Activated CD8-positive, alpha-beta T cell treated with anti-CD3 and anti-CD28 coated beads, Interleukin-2, amount 10 ng/mL, durations not matched to agents 7 days and 5 days (primary cell): ENCODE results near the gene YJU2. TPM values are rescaled to one million over a fixed set of nuclear protein-coding genes. Genes with fewer than 3 reads are reported as not detected.
"Not testable (repeated sequence)": the region's sequence is repeated elsewhere in the genome, so short reads cannot be mapped to it uniquely, and the experiment has no call there.

Experiments
- ATAC-seq: fragments of 150-1000 bp; cut with Tn5 transposase; one replicate; pipeline ENCODE4 v1.10.0; 2021; ENCODE audit warnings: moderate library complexity
- CTCF ChIA-PET: fragments of 350-600 bp; sonication (Branson Sonifier 250); formaldehyde crosslinking; loops from one replicate; lab custom pipeline; 2021; ENCODE audit warnings: antibody characterized with exemption; lab: Charles Lee
- POLR2A ChIA-PET: fragments of 350-600 bp; sonication (Branson Sonifier 250); formaldehyde crosslinking; loops from one replicate; lab custom pipeline; 2021; ENCODE audit warnings: antibody characterized with exemption; lab: Charles Lee
- DNase-seq: peaks from one replicate; pipeline ENCODE4 v3.0.0-alpha.2; 2020
- H3K27ac Mint-ChIP-seq: one replicate; pipeline ENCODE4 v1.8.0; 2021; ENCODE audit warnings: mild to moderate bottlenecking, mixed read lengths
- H3K27me3 Mint-ChIP-seq: one replicate; pipeline ENCODE4 v1.8.0; 2021; ENCODE audit warnings: low read depth, mixed read lengths
- H3K36me3 Mint-ChIP-seq: one replicate; pipeline ENCODE4 v1.8.0; 2021; ENCODE audit warnings: low read depth, mixed read lengths
- H3K4me1 Mint-ChIP-seq: one replicate; pipeline ENCODE4 v1.8.0; 2021; ENCODE audit warnings: low read depth, mixed read lengths
- H3K4me3 Mint-ChIP-seq: one replicate; pipeline ENCODE4 v1.8.0; 2021; ENCODE audit warnings: mild to moderate bottlenecking, mixed read lengths
- H3K9me3 Mint-ChIP-seq: one replicate; pipeline ENCODE4 v1.8.0; 2022; ENCODE audit warnings: mixed read lengths; ENCODE audit not compliant: insufficient read depth
- total RNA-seq, 2 experiments: library from RNA; stranded (reverse); gene quantifications; one replicate each; pipeline ENCODE4 v1.2.3, GENCODE V29; 2021

YJU2 gene
- total RNA-seq, 2 experiments from 2014 or later: 24.8 to 26.1 TPM

DNA sequence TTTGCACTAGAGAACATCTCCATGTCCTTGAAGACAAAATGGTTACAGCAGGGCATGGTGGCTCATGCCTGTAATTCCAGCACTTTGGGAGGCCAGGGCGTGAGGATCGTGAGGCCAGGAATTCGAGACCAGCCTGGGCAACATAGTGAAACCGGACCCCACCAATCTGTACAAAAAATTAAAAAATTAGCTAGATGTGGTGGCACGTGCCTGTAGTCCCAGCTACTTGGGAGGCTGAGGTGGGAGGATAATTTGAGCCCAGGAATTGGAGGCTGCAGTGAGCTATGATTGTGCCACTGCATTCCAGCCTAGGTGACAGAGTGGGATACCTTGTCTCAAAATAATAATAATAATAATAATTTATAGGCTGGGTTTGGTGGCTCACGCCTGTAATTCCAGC lies 16.6 kb upstream of the YJU2 start:
- not testable (repeated sequence) for H3K4me3 Mint-ChIP-seq, H3K27me3 Mint-ChIP-seq, H3K27ac Mint-ChIP-seq, DNase-seq, ATAC-seq, H3K9me3 Mint-ChIP-seq, H3K4me1 Mint-ChIP-seq, H3K36me3 Mint-ChIP-seq
- CTCF ChIA-PET: interaction anchor here (1.5 kb wide), 1 partner anchor 17 kb away, joined by 4 read pairs; the partner anchor contains the start of gene YJU2
- POLR2A ChIA-PET: interaction anchor here (0.8 kb wide), 1 partner anchor 16 kb away, joined by 3 read pairs; the partner anchor contains the start of gene YJU2

GRCh38 chr19:4231521-4231920 lies 15.4 kb upstream of the YJU2 start:
- POLR2A ChIA-PET: not testable (repeated sequence)
- CTCF ChIA-PET: interaction anchor here (1.5 to 1.7 kb wide), 3 partner anchors 12 to 111 kb away, joined by 4 to 11 read pairs (median 5); partner anchors contain the start of genes MPND and YJU2

GRCh38 chr19:4232139-4232538 lies 14.7 kb upstream of the YJU2 start:
- ATAC-seq, H3K4me1 Mint-ChIP-seq, H3K27ac Mint-ChIP-seq, H3K4me3 Mint-ChIP-seq, DNase-seq, H3K27me3 Mint-ChIP-seq, H3K9me3 Mint-ChIP-seq, POLR2A ChIA-PET, H3K36me3 Mint-ChIP-seq: not testable (repeated sequence)
- CTCF ChIA-PET: interaction anchor here (1.4 to 2.6 kb wide), 4 partner anchors 11 to 111 kb away, joined by 3 to 11 read pairs (median 6); partner anchors contain the start of genes MPND and YJU2

More at GRCh38 chr19:4231521-4231920, 15.4 kb upstream of the YJU2 start:
- not testable (repeated sequence) for H3K4me3 Mint-ChIP-seq, DNase-seq, H3K27me3 Mint-ChIP-seq, H3K9me3 Mint-ChIP-seq, H3K4me1 Mint-ChIP-seq, ATAC-seq, H3K27ac Mint-ChIP-seq, H3K36me3 Mint-ChIP-seq

GRCh38 chr19:4232614-4233281 lies 14.1 kb upstream of the YJU2 start:
- no peak overlapping the region for H3K4me3 Mint-ChIP-seq

DNA sequence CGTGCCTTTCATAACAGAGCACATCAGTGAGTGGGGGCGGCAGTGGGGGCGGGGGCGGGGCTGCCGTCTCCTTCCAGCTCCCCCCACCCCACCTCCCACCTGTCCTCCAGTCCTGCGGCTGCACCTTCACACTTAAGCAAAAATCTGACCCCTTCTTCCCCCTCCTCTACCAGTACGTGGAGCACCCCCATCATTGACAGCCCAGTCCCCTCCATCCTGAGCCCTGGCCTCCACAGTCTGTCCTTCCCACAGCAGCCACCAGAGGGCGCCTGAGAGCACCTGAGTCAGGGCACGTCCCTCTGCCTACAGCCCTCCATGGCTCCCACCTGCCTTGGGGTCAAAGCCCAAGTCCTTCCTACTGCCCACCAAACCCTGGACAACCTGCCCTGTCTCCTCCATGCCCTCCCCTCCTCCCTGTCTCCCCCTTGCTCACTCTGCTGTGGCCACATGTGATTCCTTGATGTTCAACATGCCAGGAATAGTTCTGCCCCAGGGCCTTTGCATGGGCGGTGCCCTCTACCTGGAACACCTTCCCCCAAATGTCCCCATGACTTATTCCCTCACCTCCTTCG lies 13.5 kb upstream of the YJU2 start:
- Mint-ChIP-seq H3K36me3 (no peaks in the 10 kb centered on the region), H3K4me3 (no peak overlapping the region), H3K9me3 (no peaks in the 10 kb centered on the region), H3K27me3 (no peaks in the 10 kb centered on the region), H3K4me1 (peaks cover 2% of the 10 kb centered on the region), H3K27ac (no peak overlapping the region)
- ChIA-PET CTCF (interaction anchor here (0.6 to 2.6 kb wide), 9 partner anchors 9 to 110 kb away, joined by 3 to 11 read pairs (median 3); partner anchors contain the start of genes MPND, TMIGD2 and YJU2), POLR2A (no interaction called here)
- DNase-seq (peak; percentile 80), ATAC-seq (peak; percentile 74)

More at GRCh38 chr19:4232614-4233281, 14.1 kb upstream of the YJU2 start:
- H3K9me3 Mint-ChIP-seq: no peaks in the 10 kb centered on the region
- ChIA-PET POLR2A (no interaction called here), CTCF (interaction anchor here (0.6 to 2.6 kb wide), 6 partner anchors 10 to 110 kb away, joined by 3 to 11 read pairs (median 4); partner anchors contain the start of genes MPND, TMIGD2 and YJU2)
- H3K27me3 Mint-ChIP-seq: no peaks in the 10 kb centered on the region
- H3K4me1 Mint-ChIP-seq: peaks cover 2% of the 10 kb centered on the region
- no peak overlapping the region for H3K27ac Mint-ChIP-seq
- DNase-seq: no peak
- ATAC-seq: no peak
- no peaks in the 10 kb centered on the region for H3K36me3 Mint-ChIP-seq

DNA sequence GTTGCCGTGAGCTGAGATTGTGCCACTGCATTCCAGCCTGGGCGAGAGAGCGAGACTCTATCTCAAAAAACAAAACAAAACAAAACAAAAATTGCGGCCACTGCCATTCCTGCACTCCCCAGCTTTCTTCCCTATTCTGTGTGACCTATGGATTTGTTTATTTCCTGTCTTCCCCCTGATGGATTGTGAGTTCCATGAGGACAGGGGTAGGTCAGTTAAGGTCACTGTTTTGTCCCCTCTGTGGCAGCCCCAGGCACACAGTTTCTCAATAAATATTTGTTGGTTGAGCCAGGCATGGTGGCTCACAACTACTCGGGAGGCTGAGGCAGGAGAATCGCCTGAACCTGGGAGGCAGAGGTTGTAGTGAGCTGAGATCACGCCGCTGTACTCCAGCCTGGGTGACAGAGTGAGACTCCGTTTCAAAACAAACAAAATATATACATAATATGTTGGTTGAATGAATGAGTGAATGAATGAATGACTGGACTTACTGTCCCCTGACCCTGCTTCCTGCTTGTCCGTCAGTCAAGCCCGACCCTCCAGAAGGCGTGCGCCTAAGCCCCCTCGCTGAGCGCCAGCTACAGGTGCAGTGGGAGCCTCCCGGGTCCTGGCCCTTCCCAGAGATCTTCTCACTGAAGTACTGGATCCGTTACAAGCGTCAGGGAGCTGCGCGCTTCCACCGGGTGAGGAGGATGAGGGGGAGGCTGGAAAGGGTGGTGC lies 12.6 kb upstream of the YJU2 start:
- no peak overlapping the region for H3K27ac Mint-ChIP-seq
- peaks cover 2% of the 10 kb centered on the region for H3K4me1 Mint-ChIP-seq
- no peaks in the 10 kb centered on the region for H3K36me3 Mint-ChIP-seq
- H3K27me3 Mint-ChIP-seq: no peaks in the 10 kb centered on the region
- POLR2A ChIA-PET: no interaction called here
- H3K4me3 Mint-ChIP-seq: no peak overlapping the region
- DNase-seq (no peak), ATAC-seq (no peak)
- no peaks in the 10 kb centered on the region for H3K9me3 Mint-ChIP-seq
- CTCF ChIA-PET: interaction anchor here (0.6 to 2.6 kb wide), 7 partner anchors 8 to 94 kb away, joined by 3 to 8 read pairs (median 3); partner anchors contain the start of genes TMIGD2 and YJU2

GRCh38 chr19:4234862-4235201 lies 12.0 kb upstream of the YJU2 start:
- no peak for ATAC-seq

DNA sequence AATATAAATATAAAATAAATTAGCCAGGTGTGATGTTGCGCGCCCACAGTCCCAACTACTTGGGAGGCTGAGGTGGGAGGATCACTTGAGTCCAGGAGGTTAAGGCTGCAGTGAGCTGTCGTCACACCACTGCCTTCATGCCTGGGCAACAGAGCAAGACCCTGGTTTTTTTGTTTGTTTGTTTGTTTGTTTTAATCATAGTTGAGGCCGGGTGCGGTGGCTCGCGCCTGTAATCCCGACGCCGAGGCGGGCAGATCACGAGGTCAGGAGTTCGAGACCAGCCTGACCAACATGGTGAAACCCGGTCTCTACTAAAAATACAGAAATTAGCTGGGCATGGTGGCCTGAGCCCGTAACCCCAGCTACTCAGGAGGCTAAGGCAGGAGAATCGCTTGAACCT lies 9.4 kb upstream of the YJU2 start:
- ChIA-PET POLR2A (interaction anchor here (0.6 kb wide), 1 partner anchor 13 kb away, joined by 3 read pairs; no protein-coding TSS in a partner anchor), CTCF (interaction anchor here (1.0 to 1.4 kb wide), 2 partner anchors 9 to 105 kb away, joined by 3 read pairs; partner anchors contain the start of gene YJU2)
- not testable (repeated sequence) for H3K27me3 Mint-ChIP-seq, H3K27ac Mint-ChIP-seq, H3K9me3 Mint-ChIP-seq, H3K4me3 Mint-ChIP-seq, DNase-seq, H3K36me3 Mint-ChIP-seq, ATAC-seq, H3K4me1 Mint-ChIP-seq

More at GRCh38 chr19:4234862-4235201, 12.0 kb upstream of the YJU2 start:
- H3K4me1 Mint-ChIP-seq: peaks cover 2% of the 10 kb centered on the region
- ChIA-PET POLR2A (no interaction called here), CTCF (interaction anchor here (1.3 to 1.7 kb wide), 2 partner anchors 12 to 32 kb away, joined by 4 to 8 read pairs; partner anchors contain the start of gene YJU2)
- H3K4me3 Mint-ChIP-seq: no peak overlapping the region
- no peaks in the 10 kb centered on the region for H3K36me3 Mint-ChIP-seq
- H3K27ac Mint-ChIP-seq: no peak overlapping the region
- H3K27me3 Mint-ChIP-seq: no peaks in the 10 kb centered on the region
- H3K9me3 Mint-ChIP-seq: no peaks in the 10 kb centered on the region
- no peak for DNase-seq

DNA sequence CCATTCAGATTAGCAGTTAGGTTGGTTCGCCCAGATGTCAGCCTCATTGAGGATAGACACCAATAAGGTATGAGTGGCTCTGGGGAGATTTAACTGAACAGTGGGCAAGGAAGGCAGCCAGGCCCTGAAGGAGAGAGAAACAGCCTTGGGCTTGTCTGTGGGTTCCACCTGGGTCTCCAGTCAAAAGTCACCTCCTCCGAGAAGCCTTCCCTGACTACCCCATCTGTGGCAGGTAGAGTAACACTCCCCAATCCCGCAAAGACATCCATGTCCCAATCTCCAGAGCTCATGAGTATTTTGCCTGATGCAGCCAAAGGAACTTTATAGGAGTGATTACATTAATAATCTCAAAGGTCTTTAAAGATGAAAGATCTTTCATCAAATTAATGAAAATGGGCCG lies 8.0 kb upstream of the YJU2 start:
- Mint-ChIP-seq H3K4me3 (no peak overlapping the region), H3K4me1 (no peaks in the 10 kb centered on the region), H3K9me3 (no peaks in the 10 kb centered on the region), H3K36me3 (no peaks in the 10 kb centered on the region), H3K27me3 (peaks cover 2% of the 10 kb centered on the region), H3K27ac (no peak overlapping the region)
- DNase-seq: no peak
- CTCF ChIA-PET: no interaction called here
- ATAC-seq: no peak
- POLR2A ChIA-PET: no interaction called here

GRCh38 chr19:4241824-4242430 lies 5.0 kb upstream of the YJU2 start:
- peaks cover 9% of the 10 kb centered on the region for H3K4me1 Mint-ChIP-seq

DNA sequence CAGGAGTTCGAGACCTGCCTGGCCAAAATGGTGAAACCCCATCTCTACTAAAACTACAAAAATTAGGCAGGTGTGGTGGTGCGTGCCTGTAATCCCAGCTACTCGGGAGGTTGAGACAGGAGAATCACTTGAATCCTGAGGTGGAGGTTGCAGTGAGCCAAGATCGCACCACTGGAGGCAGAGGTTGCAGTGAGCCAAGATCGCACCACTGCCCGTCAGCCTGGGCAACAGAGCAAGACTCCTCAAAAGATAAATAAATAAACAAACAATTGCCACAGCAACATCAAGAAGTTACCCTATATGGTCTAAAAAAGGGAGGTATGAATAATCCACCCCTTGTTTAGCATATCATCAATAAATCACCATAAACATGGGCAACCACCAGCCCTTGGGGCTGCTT lies 942 bp upstream of the YJU2 start:
- CTCF ChIA-PET, POLR2A ChIA-PET, H3K9me3 Mint-ChIP-seq, DNase-seq, H3K27me3 Mint-ChIP-seq, ATAC-seq: not testable (repeated sequence)
- peak overlapping the region; percentile 84 for H3K4me3 Mint-ChIP-seq
- peaks cover 21% of the 10 kb centered on the region for H3K36me3 Mint-ChIP-seq
- H3K4me1 Mint-ChIP-seq: peaks cover 22% of the 10 kb centered on the region
- H3K27ac Mint-ChIP-seq: peak overlapping the region; percentile 96

More at GRCh38 chr19:4241824-4242430, 5.0 kb upstream of the YJU2 start:
- POLR2A ChIA-PET: no interaction called here
- Mint-ChIP-seq H3K4me3 (no peak overlapping the region), H3K27ac (no peak overlapping the region), H3K27me3 (peaks cover 2% of the 10 kb centered on the region), H3K9me3 (no peaks in the 10 kb centered on the region), H3K36me3 (no peaks in the 10 kb centered on the region)
- DNase-seq (no peak), ATAC-seq (no peak)
- CTCF ChIA-PET: interaction anchor here (0.7 to 3.7 kb wide), 7 partner anchors 8 to 1292 kb away, joined by 3 to 11 read pairs (median 3); no protein-coding TSS in a partner anchor
